ENCODE data around the gene TMEM35B.
"Not testable (repeated sequence)": the region's sequence is repeated elsewhere in the genome, so short reads cannot be mapped to it uniquely, and the experiment has no call there.

The TMEM35B gene

GRCh38 chr1:34968297-34968696 lies 16.9 kb downstream of the TMEM35B start:
- WGBS (ENCODE audit: extremely low coverage, insufficient coverage, low lambda C conversion rate), result no CpG with 5 or more reads among the region's 3 CpGs
- not testable (repeated sequence) for H3K36me3 ChIP-seq (ENCODE audit: control insufficient read depth, insufficient read depth, low read length); H4K8ac ChIP-seq (ENCODE audit: low read depth, low read length); H2BK120ac ChIP-seq (ENCODE audit: low read depth, low read length); H3K79me2 ChIP-seq (ENCODE audit: control insufficient read depth, insufficient read depth, low read length); H4K5ac ChIP-seq (ENCODE audit: low read length); H3K4me3 ChIP-seq (ENCODE audit: low read length); H3K56ac ChIP-seq (ENCODE audit: low read length); H3K23ac ChIP-seq (ENCODE audit: low read length); DNase-seq; H2AK5ac ChIP-seq (ENCODE audit: low read length); H3K4me2 ChIP-seq (ENCODE audit: low read length); H3K18ac ChIP-seq (ENCODE audit: low read length); H2BK5ac ChIP-seq (ENCODE audit: low read length); H3K27ac ChIP-seq (ENCODE audit: low read depth, low read length); H3K4ac ChIP-seq (ENCODE audit: low read depth, low read length); H3K9ac ChIP-seq (ENCODE audit: low read length); H3K4me1 ChIP-seq (ENCODE audit: control insufficient read depth, low read depth, low read length); H3K27me3 ChIP-seq (ENCODE audit: insufficient read depth, low read length, poor library complexity); H2BK15ac ChIP-seq (replicated peaks; ENCODE audit: low read depth); H3K79me1 ChIP-seq (ENCODE audit: low read length)

GRCh38 chr1:34967672-34968071 lies 17.5 kb downstream of the TMEM35B start:
- not testable (repeated sequence) for H3K79me1 ChIP-seq (ENCODE audit: low read length); H2BK5ac ChIP-seq (ENCODE audit: low read length); H3K27me3 ChIP-seq (ENCODE audit: insufficient read depth, low read length, poor library complexity); H3K27ac ChIP-seq (ENCODE audit: low read depth, low read length); H3K4me1 ChIP-seq (ENCODE audit: control insufficient read depth, low read depth, low read length); H3K56ac ChIP-seq (ENCODE audit: low read length); H3K36me3 ChIP-seq (ENCODE audit: control insufficient read depth, insufficient read depth, low read length); H2AK5ac ChIP-seq (ENCODE audit: low read length); H4K8ac ChIP-seq (ENCODE audit: low read depth, low read length); H2BK15ac ChIP-seq (replicated peaks; ENCODE audit: low read depth); H3K18ac ChIP-seq (ENCODE audit: low read length); H3K4me3 ChIP-seq (ENCODE audit: low read length); H2BK120ac ChIP-seq (ENCODE audit: low read depth, low read length); H3K79me2 ChIP-seq (ENCODE audit: control insufficient read depth, insufficient read depth, low read length); H3K4ac ChIP-seq (ENCODE audit: low read depth, low read length); H4K5ac ChIP-seq (ENCODE audit: low read length); H3K23ac ChIP-seq (ENCODE audit: low read length); H3K4me2 ChIP-seq (ENCODE audit: low read length); DNase-seq; H3K9ac ChIP-seq (ENCODE audit: low read length)
- no CpG with 5 or more reads among the region's 36 CpGs for WGBS (ENCODE audit: extremely low coverage, insufficient coverage, low lambda C conversion rate)

GRCh38 chr1:34965597-34965996 lies 19.6 kb downstream of the TMEM35B start:
- Histone ChIP-seq H2BK15ac (replicated peaks; ENCODE audit: low read depth) (no peak overlapping the region), H3K79me1 (ENCODE audit: low read length) (no peaks in the 10 kb centered on the region), H4K8ac (ENCODE audit: low read depth, low read length) (no peak overlapping the region), H2AK5ac (ENCODE audit: low read length) (no peak overlapping the region), H3K4me2 (ENCODE audit: low read length) (no peak overlapping the region), H2BK5ac (ENCODE audit: low read length) (no peak overlapping the region), H3K4me3 (ENCODE audit: low read length) (no peak overlapping the region), H3K4ac (ENCODE audit: low read depth, low read length) (no peak overlapping the region), H3K18ac (ENCODE audit: low read length) (no peak overlapping the region), H3K9ac (ENCODE audit: low read length) (no peak overlapping the region), H2BK120ac (ENCODE audit: low read depth, low read length) (no peak overlapping the region), H3K27me3 (ENCODE audit: insufficient read depth, low read length, poor library complexity) (no peaks in the 10 kb centered on the region), H3K56ac (ENCODE audit: low read length) (no peak overlapping the region), H3K36me3 (ENCODE audit: control insufficient read depth, insufficient read depth, low read length) (no peaks in the 10 kb centered on the region), H3K4me1 (ENCODE audit: control insufficient read depth, low read depth, low read length) (no peaks in the 10 kb centered on the region), H4K5ac (ENCODE audit: low read length) (no peak overlapping the region), H3K23ac (ENCODE audit: low read length) (no peak overlapping the region), H3K79me2 (ENCODE audit: control insufficient read depth, insufficient read depth, low read length) (no peaks in the 10 kb centered on the region), H3K27ac (ENCODE audit: low read depth, low read length) (no peak overlapping the region)
- DNase-seq, result no peak
- no CpG with 5 or more reads among the region's 2 CpGs for WGBS (ENCODE audit: extremely low coverage, insufficient coverage, low lambda C conversion rate)

GRCh38 chr1:34950428-34950827 lies 34.7 kb downstream of the TMEM35B start:
- H4K8ac ChIP-seq (ENCODE audit: low read depth, low read length), result no peak overlapping the region
- WGBS (ENCODE audit: extremely low coverage, insufficient coverage, low lambda C conversion rate), result no CpG with 5 or more reads among the region's 1 CpG
- H3K23ac ChIP-seq (ENCODE audit: low read length), result no peak overlapping the region

GRCh38 chr1:34948739-34949138 lies 36.4 kb downstream of the TMEM35B start:
- not testable (repeated sequence) for H2BK5ac ChIP-seq (ENCODE audit: low read length); H2BK15ac ChIP-seq (replicated peaks; ENCODE audit: low read depth); H2BK120ac ChIP-seq (ENCODE audit: low read depth, low read length); H3K4ac ChIP-seq (ENCODE audit: low read depth, low read length); H3K36me3 ChIP-seq (ENCODE audit: control insufficient read depth, insufficient read depth, low read length); H3K23ac ChIP-seq (ENCODE audit: low read length); H3K27ac ChIP-seq (ENCODE audit: low read depth, low read length); H3K18ac ChIP-seq (ENCODE audit: low read length); H4K5ac ChIP-seq (ENCODE audit: low read length); H3K79me1 ChIP-seq (ENCODE audit: low read length); H3K4me1 ChIP-seq (ENCODE audit: control insufficient read depth, low read depth, low read length); H3K79me2 ChIP-seq (ENCODE audit: control insufficient read depth, insufficient read depth, low read length); H3K56ac ChIP-seq (ENCODE audit: low read length); H2AK5ac ChIP-seq (ENCODE audit: low read length); DNase-seq; H4K8ac ChIP-seq (ENCODE audit: low read depth, low read length); H3K4me2 ChIP-seq (ENCODE audit: low read length); H3K27me3 ChIP-seq (ENCODE audit: insufficient read depth, low read length, poor library complexity); H3K4me3 ChIP-seq (ENCODE audit: low read length); H3K9ac ChIP-seq (ENCODE audit: low read length)
- WGBS (ENCODE audit: extremely low coverage, insufficient coverage, low lambda C conversion rate), result no CpG with 5 or more reads among the region's 10 CpGs

More at GRCh38 chr1:34950428-34950827, 34.7 kb downstream of the TMEM35B start:
- H3K27me3 ChIP-seq (ENCODE audit: insufficient read depth, low read length, poor library complexity), result no peaks in the 10 kb centered on the region
- no peak overlapping the region for H2BK120ac ChIP-seq (ENCODE audit: low read depth, low read length)
- no peaks in the 10 kb centered on the region for H3K79me1 ChIP-seq (ENCODE audit: low read length)
- H3K18ac ChIP-seq (ENCODE audit: low read length), result no peak overlapping the region
- DNase-seq, result no peak
- no peaks in the 10 kb centered on the region for H3K79me2 ChIP-seq (ENCODE audit: control insufficient read depth, insufficient read depth, low read length)
- no peak overlapping the region for H2BK15ac ChIP-seq (replicated peaks; ENCODE audit: low read depth)
- no peaks in the 10 kb centered on the region for H3K4me1 ChIP-seq (ENCODE audit: control insufficient read depth, low read depth, low read length)
- no peak overlapping the region for H2BK5ac ChIP-seq (ENCODE audit: low read length)
- H3K4me3 ChIP-seq (ENCODE audit: low read length), result no peak overlapping the region
- no peak overlapping the region for H3K9ac ChIP-seq (ENCODE audit: low read length)
- no peaks in the 10 kb centered on the region for H3K36me3 ChIP-seq (ENCODE audit: control insufficient read depth, insufficient read depth, low read length)
- no peak overlapping the region for H3K56ac ChIP-seq (ENCODE audit: low read length)
- no peak overlapping the region for H3K4me2 ChIP-seq (ENCODE audit: low read length)
- no peak overlapping the region for H3K4ac ChIP-seq (ENCODE audit: low read depth, low read length)
- no peak overlapping the region for H2AK5ac ChIP-seq (ENCODE audit: low read length)
- no peak overlapping the region for H3K27ac ChIP-seq (ENCODE audit: low read depth, low read length)
- H4K5ac ChIP-seq (ENCODE audit: low read length), result no peak overlapping the region

GRCh38 chr1:34947641-34948314 lies 37.4 kb downstream of the TMEM35B start:
- H4K8ac ChIP-seq (ENCODE audit: low read depth, low read length); H3K23ac ChIP-seq (ENCODE audit: low read length); H3K56ac ChIP-seq (ENCODE audit: low read length); DNase-seq; H3K79me1 ChIP-seq (ENCODE audit: low read length); H2AK5ac ChIP-seq (ENCODE audit: low read length); H2BK15ac ChIP-seq (replicated peaks; ENCODE audit: low read depth); H3K4ac ChIP-seq (ENCODE audit: low read depth, low read length); H3K36me3 ChIP-seq (ENCODE audit: control insufficient read depth, insufficient read depth, low read length); H2BK120ac ChIP-seq (ENCODE audit: low read depth, low read length); H3K27ac ChIP-seq (ENCODE audit: low read depth, low read length); H3K9ac ChIP-seq (ENCODE audit: low read length); H3K18ac ChIP-seq (ENCODE audit: low read length); H3K4me2 ChIP-seq (ENCODE audit: low read length); H4K5ac ChIP-seq (ENCODE audit: low read length); H3K79me2 ChIP-seq (ENCODE audit: control insufficient read depth, insufficient read depth, low read length); H2BK5ac ChIP-seq (ENCODE audit: low read length); H3K4me3 ChIP-seq (ENCODE audit: low read length); H3K4me1 ChIP-seq (ENCODE audit: control insufficient read depth, low read depth, low read length); H3K27me3 ChIP-seq (ENCODE audit: insufficient read depth, low read length, poor library complexity): not testable (repeated sequence)
- WGBS (ENCODE audit: extremely low coverage, insufficient coverage, low lambda C conversion rate), result no CpG with 5 or more reads among the region's 41 CpGs

Data from mesendoderm (in vitro differentiated cells).